ENCODE measurements around the gene CAVIN2.

Gene CAVIN2

DNA sequence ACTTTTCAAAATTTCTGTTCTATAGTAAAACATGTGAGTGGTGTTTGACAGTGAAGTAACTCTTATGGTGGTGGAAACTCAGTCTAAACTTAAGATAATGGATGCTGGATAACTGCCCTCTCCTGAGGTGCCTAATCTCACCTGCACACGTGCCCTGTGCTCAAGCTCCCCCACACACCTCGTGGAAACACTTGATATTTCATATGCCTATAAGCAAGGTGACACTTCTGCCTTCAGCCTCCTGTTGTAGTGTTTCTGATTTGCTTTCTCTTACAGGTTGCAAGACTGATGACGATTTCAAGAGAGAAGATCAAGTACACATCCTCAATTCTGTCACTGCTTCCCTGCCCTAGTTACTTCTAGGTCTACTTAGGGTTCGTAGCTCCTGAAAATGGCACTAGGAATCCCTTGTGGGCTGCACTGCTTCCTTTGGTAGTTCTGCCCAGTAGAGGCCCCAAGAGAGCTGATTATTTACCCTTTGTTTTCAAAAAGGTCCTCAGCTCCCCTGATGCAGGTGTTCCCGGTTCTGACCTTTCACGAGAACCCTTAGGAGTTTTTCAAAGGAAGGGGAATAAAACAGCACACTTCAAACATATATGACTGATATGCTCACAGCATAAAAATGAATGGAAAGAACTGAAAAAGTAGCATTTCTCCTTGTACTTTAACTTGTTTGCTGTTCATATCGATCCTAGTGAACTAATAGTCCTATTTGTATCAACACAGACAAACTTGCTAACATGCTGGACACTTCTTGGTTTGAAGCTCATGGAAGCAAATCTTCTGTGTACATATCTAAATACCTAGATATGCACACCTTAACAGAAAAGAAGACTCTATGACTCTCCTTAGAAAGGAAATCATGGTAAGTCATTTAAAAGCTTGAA lies 6.7 kb downstream of the CAVIN2 start:
- TF ChIP-seq ZNF274 (IDR thresholded peaks at IDR 0.05; ENCODE audit: low read depth, low read length), result no peak
- no peak overlapping the region for H3K4me3 ChIP-seq (ENCODE audit: low read length)

DNA sequence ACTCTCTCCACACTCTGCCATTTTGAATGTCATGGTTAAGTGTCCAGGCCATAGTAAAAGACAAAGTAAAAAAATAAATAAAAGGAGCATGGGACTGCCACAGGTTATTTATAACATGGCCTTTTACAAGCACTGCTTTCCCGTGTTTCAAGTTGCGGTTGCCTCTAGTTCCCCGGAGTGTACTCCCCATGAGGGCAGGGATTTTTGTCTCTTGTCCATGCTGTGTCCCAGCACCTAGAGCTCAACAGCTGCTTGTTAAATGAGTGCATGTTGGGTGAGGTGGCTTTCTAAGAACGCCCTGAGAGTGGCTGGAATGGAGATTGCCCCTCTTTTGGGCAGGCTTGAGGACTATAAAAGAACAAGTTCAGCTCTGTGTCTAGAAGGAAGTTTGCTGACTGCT lies 8.4 kb downstream of the CAVIN2 start:
- TF ChIP-seq ZNF274 (IDR thresholded peaks at IDR 0.05; ENCODE audit: low read depth, low read length), result no peak
- H3K4me3 ChIP-seq (ENCODE audit: low read length), result no peak overlapping the region

DNA sequence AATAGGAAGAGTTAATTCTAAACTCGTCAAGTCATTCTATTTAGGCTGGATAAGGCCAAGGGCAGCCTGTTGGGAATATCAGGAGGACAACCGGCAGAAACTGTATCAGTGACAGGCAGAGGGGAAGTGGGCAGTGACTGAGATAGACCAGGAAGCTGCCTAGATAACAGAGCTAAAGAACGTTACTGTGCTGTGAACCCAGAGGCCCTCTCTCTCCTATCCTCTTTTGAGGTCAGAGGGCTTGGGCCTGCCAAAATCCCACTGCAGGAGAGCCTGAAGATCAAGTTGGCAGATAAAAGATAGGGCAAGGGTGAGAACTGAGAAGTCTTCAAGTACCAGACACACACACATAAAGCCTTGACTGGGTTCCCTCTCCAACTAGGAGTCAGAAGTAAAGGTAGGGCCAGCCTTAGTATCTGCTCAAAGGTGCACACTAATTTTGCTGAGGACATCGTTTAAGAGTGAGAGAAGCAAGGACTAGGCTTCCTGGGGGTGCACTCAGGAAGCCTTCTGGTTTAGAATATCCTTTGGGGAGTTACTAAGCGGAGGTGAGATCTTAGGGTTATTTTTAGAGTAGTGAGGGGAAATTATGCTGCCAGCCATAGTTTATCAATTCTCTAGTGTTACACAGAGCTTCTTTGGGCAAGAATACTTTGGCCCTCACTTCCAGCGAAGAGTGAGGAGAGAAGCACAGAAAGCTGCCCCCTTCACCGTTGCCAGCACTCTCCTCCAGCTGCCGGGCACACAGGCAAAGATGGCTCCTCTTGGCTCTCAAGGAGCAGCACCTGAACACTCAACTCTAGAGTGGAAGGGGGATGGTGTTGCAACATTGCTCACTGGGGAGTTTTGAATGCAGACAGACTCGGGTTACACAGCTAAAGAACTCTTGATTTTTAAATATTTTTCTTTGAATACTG lies 9.8 kb downstream of the CAVIN2 start:
- no peak for TF ChIP-seq ZNF274 (IDR thresholded peaks at IDR 0.05; ENCODE audit: low read depth, low read length)
- H3K4me3 ChIP-seq (ENCODE audit: low read length), result no peak overlapping the region

GRCh38 chr2:191836471-191836852 lies 10.4 kb downstream of the CAVIN2 start:
- TF ChIP-seq ZNF274 (IDR thresholded peaks at IDR 0.05; ENCODE audit: low read depth, low read length), result no peak
- no peak overlapping the region for H3K4me3 ChIP-seq (ENCODE audit: low read length)

DNA sequence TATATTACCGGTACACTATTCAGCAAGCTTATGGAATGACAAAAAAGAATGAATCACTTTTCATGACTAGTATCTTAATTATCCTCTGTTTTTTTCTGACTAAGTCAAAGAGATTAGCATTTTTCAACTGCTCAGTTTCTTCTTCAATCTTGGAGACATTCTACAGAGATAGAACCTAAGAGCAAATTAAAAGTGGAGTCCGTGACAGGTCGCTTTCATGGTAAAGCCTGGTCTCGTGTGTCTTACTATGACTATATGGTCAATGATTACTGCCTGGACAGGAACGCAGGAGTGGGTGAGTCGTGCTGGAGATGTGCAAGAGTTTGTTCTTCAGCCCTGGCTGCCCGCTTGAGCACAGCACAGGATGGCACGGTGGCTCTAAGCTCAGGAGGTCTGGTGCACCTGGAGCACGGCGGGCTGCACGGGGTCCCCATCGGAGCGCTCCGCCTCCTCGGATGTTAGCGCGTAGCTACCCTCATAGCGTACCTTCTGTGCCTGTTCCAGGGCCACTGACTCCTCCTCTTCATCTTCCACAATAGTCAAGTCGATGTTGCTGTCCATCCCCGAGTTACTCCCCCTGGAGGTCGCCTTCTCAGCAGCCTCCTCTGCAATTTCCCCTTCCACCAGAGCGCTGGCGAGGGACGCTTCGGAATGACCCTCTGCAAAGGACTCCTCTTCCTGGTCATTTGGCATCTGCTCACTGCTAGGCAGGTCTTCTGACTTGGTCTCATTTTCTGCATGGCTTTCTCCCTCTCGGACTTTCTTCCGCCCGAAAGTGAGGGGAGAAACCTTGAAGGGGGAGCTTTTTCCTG lies 11.1 kb downstream of the CAVIN2 start:
- no peak overlapping the region for H3K4me3 ChIP-seq (ENCODE audit: low read length)
- TF ChIP-seq ZNF274 (IDR thresholded peaks at IDR 0.05; ENCODE audit: low read depth, low read length), result no peak

GRCh38 chr2:191835100-191835499 lies 11.8 kb downstream of the CAVIN2 start:
- H3K4me3 ChIP-seq (ENCODE audit: low read length), result no peak overlapping the region
- TF ChIP-seq ZNF274 (IDR thresholded peaks at IDR 0.05; ENCODE audit: low read depth, low read length), result no peak

DNA sequence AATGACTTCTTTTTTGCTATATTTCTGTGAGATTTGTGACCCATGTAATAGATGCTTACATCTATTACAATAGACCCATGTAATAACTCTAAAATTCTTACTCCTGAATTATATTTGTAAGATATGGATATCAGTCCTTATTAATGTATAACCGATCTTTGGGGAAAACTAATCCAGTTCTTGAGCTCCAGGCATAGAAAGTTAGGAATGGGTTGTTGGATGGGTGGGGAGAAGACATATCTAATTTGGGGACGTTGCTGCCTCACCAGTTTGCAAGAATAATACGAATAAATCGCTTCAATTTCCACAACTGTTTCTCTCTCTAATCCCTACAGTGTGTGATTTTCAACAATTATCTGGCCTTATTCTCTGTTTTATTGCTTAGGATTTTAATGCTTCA lies 13.5 kb downstream of the CAVIN2 start:
- TF ChIP-seq ZNF274 (IDR thresholded peaks at IDR 0.05; ENCODE audit: low read depth, low read length), result no peak
- no peak overlapping the region for H3K4me3 ChIP-seq (ENCODE audit: low read length)

DNA sequence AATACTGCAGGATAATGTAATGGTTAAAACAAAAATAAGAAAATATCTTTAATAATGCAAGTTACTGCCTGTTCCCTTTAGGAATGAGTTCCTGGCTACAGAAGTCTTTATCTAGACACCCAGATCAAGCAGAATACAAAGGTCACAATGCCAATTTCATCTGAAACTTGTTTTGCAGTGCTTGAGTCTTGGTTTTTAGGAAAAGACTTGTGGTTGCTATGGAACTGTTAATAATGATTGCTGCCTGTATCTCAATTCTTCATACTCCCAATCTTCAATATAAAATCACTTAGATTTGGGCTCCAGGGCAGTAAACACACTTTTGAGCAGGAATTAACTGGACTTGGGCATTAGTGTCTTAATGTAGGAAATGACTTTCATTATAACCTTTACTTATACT lies 14.2 kb downstream of the CAVIN2 start:
- H3K4me3 ChIP-seq (ENCODE audit: low read length), result no peak overlapping the region
- TF ChIP-seq ZNF274 (IDR thresholded peaks at IDR 0.05; ENCODE audit: low read depth, low read length), result no peak

GRCh38 chr2:191831410-191831994 lies 15.4 kb downstream of the CAVIN2 start:
- H3K4me3 ChIP-seq (ENCODE audit: low read length), result no peak overlapping the region
- no peak for TF ChIP-seq ZNF274 (IDR thresholded peaks at IDR 0.05; ENCODE audit: low read depth, low read length)

DNA sequence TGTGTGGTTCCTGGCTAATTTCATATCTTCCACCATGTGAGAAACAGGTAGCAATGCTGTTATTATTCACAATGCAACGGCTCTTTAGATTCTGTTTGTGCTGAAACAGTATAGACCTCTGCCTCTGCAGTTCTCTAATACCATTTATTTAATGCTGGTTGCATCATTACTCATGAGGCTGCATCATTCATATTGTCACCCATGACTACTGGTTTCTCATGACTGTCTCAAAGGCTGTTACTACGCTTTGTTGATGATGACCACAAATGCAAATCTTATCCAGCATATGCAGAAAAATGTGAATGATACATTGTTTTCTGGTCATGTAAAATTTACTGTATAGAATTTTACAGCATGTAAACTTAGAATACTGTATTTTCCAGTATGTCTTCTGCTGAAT lies 22.5 kb downstream of the CAVIN2 start:
- H3K4me3 ChIP-seq (ENCODE audit: low read length), result no peak overlapping the region
- TF ChIP-seq ZNF274 (IDR thresholded peaks at IDR 0.05; ENCODE audit: low read depth, low read length), result no peak

DNA sequence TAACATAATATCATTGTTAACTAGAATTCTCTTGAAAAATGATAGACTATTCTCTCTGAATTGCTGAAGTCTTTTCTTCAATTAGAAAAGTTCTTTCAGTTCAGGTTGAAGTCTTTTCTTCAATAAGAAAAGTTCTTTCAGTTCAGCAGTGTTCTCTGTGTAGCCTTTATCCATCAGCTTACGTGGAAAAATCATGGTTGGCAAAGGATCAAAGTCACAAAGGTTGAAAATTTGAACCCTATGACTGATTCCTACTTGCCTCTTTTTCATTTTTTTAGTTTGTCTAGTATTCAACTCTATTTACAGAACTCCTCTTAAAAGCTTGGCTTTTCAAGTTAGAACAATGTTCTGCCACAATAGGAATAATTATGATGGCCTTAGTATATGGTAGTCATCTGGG lies 25.8 kb downstream of the CAVIN2 start:
- TF ChIP-seq ZNF274 (IDR thresholded peaks at IDR 0.05; ENCODE audit: low read depth, low read length), result no peak

GRCh38 chr2:191818725-191819350 lies 28.1 kb downstream of the CAVIN2 start:
- no peak overlapping the region for H3K4me3 ChIP-seq (ENCODE audit: low read length)
- TF ChIP-seq ZNF274 (IDR thresholded peaks at IDR 0.05; ENCODE audit: low read depth, low read length), result no peak

More for the DNA sequence above, 25.8 kb downstream of the CAVIN2 start:
- no peak overlapping the region for H3K4me3 ChIP-seq (ENCODE audit: low read length)

DNA sequence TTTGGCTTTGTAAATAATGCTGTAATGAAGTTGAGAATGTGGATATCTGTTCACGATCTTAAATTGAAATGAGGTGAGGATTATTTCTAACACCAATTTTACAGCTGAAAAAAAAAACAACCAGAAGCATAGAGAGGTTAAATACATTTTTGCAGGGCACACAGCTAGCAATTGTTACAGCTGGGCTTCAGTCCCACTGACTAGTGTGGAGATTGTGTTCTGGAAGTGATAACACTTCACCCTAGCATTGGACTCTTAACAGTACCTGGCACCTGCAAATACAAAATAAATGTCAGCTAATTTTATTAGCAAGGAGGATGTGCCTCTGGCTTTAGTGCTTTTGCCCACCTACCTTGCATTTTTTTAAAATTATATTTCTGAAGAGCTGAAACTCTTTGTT lies 28.8 kb downstream of the CAVIN2 start:
- no peak for TF ChIP-seq ZNF274 (IDR thresholded peaks at IDR 0.05; ENCODE audit: low read depth, low read length)
- no peak overlapping the region for H3K4me3 ChIP-seq (ENCODE audit: low read length)
